ENCODE data around the gene ZNF282.

Gene ZNF282

GRCh38 chr7:149184274-149184673, 11.1 kb upstream of the ZNF282 start:
- H3K4me2 ChIP-seq (ENCODE audit: insufficient read depth, low read length) = no peak overlapping the region
- TF ChIP-seq CTCF (IDR thresholded peaks at IDR 0.05; ENCODE audit: borderline replicate concordance, extremely low read depth, low read length, poor library complexity, severe bottlenecking) (no peak), EZH2 (IDR thresholded peaks at IDR 0.05; ENCODE audit: borderline replicate concordance, low read depth, low read length, severe bottlenecking) (no peak)
- H3K79me2 ChIP-seq (ENCODE audit: insufficient read depth, low read length) = no peaks in the 10 kb centered on the region
- no peaks in the 10 kb centered on the region for H3K27me3 ChIP-seq (ENCODE audit: insufficient read depth, low read length, poor library complexity)
- H4K20me1 ChIP-seq (ENCODE audit: insufficient read depth, low read length) = no peaks in the 10 kb centered on the region
- no peak overlapping the region for H3K4me3 ChIP-seq (ENCODE audit: low read depth in 1 of 2, low read length in 2 of 2)
- H3K27ac ChIP-seq (ENCODE audit: low read length) = no peak overlapping the region
- H3K4me1 ChIP-seq (ENCODE audit: insufficient read depth, low read length) = no peaks in the 10 kb centered on the region
- no peak overlapping the region for H3K9ac ChIP-seq (ENCODE audit: low read depth, low read length)
- H3K36me3 ChIP-seq (ENCODE audit: insufficient read depth, low read length) = peaks cover 28% of the 10 kb centered on the region
- H2AFZ ChIP-seq (ENCODE audit: low read depth, low read length) = no peak overlapping the region
- DNase-seq = no peak
- no peak for ATAC-seq (ENCODE audit: insufficient read depth, low read depth)
- H3K9me3 ChIP-seq (ENCODE audit: insufficient read depth, low read length, severe bottlenecking) = no peaks in the 10 kb centered on the region

DNA sequence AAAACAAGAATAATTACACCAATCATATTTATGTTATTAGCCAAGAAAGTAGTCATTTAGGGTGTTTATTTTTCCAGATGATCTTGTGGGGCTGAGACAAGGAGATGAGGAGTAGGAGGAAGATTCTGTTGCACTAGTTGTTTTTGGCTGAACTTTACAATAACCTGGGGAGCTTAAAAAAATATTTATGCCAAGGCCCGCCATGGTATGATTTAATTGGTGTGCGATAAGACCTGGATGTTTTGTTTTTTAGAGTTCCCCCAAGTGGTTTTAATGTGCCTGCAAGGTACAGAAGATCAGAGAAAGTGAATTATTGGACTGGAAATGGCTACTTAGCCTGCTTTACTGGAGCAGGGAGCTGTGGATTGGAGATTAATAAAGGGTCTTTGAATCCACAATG, 7.1 kb upstream of the ZNF282 start:
- TF ChIP-seq CTCF (IDR thresholded peaks at IDR 0.05; ENCODE audit: borderline replicate concordance, extremely low read depth, low read length, poor library complexity, severe bottlenecking) (no peak), EZH2 (IDR thresholded peaks at IDR 0.05; ENCODE audit: borderline replicate concordance, low read depth, low read length, severe bottlenecking) (no peak)
- no peaks in the 10 kb centered on the region for H3K36me3 ChIP-seq (ENCODE audit: insufficient read depth, low read length)
- H4K20me1 ChIP-seq (ENCODE audit: insufficient read depth, low read length) = no peaks in the 10 kb centered on the region
- no peak for ATAC-seq (ENCODE audit: insufficient read depth, low read depth)
- H3K4me1 ChIP-seq (ENCODE audit: insufficient read depth, low read length) = no peaks in the 10 kb centered on the region
- no peak for DNase-seq
- no peak overlapping the region for H2AFZ ChIP-seq (ENCODE audit: low read depth, low read length)
- H3K9me3 ChIP-seq (ENCODE audit: insufficient read depth, low read length, severe bottlenecking) = no peaks in the 10 kb centered on the region
- H3K27ac ChIP-seq (ENCODE audit: low read length) = no peak overlapping the region
- no peak overlapping the region for H3K4me3 ChIP-seq (ENCODE audit: low read depth in 1 of 2, low read length in 2 of 2)
- no peak overlapping the region for H3K9ac ChIP-seq (ENCODE audit: low read depth, low read length)
- no peak overlapping the region for H3K4me2 ChIP-seq (ENCODE audit: insufficient read depth, low read length)
- H3K27me3 ChIP-seq (ENCODE audit: insufficient read depth, low read length, poor library complexity) = no peaks in the 10 kb centered on the region
- no peaks in the 10 kb centered on the region for H3K79me2 ChIP-seq (ENCODE audit: insufficient read depth, low read length)

GRCh38 chr7:149188637-149189259, 6.6 kb upstream of the ZNF282 start:
- Histone ChIP-seq H3K9ac (ENCODE audit: low read depth, low read length) (no peak overlapping the region), H3K27me3 (ENCODE audit: insufficient read depth, low read length, poor library complexity) (no peaks in the 10 kb centered on the region), H4K20me1 (ENCODE audit: insufficient read depth, low read length) (no peaks in the 10 kb centered on the region), H3K4me2 (ENCODE audit: insufficient read depth, low read length) (no peak overlapping the region), H3K4me1 (ENCODE audit: insufficient read depth, low read length) (no peaks in the 10 kb centered on the region), H3K27ac (ENCODE audit: low read length) (no peak overlapping the region), H3K9me3 (ENCODE audit: insufficient read depth, low read length, severe bottlenecking) (no peaks in the 10 kb centered on the region), H3K4me3 (ENCODE audit: low read depth in 1 of 2, low read length in 2 of 2) (no peak overlapping the region), H3K36me3 (ENCODE audit: insufficient read depth, low read length) (no peaks in the 10 kb centered on the region), H2AFZ (ENCODE audit: low read depth, low read length) (no peak overlapping the region), H3K79me2 (ENCODE audit: insufficient read depth, low read length) (no peaks in the 10 kb centered on the region)
- ATAC-seq (ENCODE audit: insufficient read depth, low read depth) (no peak), DNase-seq (no peak)
- TF ChIP-seq EZH2 (IDR thresholded peaks at IDR 0.05; ENCODE audit: borderline replicate concordance, low read depth, low read length, severe bottlenecking) (no peak), CTCF (IDR thresholded peaks at IDR 0.05; ENCODE audit: borderline replicate concordance, extremely low read depth, low read length, poor library complexity, severe bottlenecking) (no peak)

Data from DND-41 (cell line).